SK-N-DZ (cell line): Measurements from ENCODE around the gene BICC1.

ENCODE experiments used
- DNase-seq: peaks from one replicate; pipeline ENCODE4 v3.0.0-alpha.2; 2015; ENCODE audit warnings: low spot score

BICC1 gene

GRCh38 chr10:58742141-58742540 is 229.5 kb downstream of the BICC1 start:
- DNase-seq, result no peak

DNA sequence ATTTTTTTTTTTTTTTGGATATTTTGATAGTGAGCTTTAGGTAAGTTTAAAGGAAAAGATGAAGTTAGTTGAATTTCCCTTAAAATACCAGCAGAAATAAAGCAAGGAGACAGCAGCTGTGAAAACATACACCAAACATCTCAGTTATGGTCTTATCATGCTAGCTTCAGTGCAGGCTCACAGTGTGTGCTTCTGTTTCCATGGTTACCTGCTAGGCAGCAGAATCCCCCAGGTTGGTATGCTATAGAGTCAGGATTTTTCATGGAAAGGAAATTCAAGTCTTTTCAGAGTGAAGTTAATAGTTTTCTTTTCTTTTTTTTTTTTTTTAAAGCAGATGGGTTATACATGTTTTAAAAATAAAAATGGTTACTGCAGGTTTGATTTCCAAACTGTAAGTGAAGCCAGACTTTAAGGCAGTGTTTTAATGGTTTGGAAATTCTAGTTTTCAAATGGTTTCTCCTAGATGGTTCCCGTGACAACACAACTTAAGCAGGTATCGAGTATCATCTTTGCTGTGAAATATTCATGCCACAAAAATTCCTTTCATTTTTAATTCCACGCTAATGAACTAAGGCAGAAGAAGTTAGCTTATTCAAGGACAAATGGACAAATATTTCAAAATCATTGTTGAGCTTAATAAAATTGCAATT is 230.9 kb downstream of the BICC1 start:
- peak; percentile 62 for DNase-seq

- DNase-seq, result no peak
Observed at GRCh38 chr10:58746474-58747185, 234.0 kb downstream of the BICC1 start.

DNA sequence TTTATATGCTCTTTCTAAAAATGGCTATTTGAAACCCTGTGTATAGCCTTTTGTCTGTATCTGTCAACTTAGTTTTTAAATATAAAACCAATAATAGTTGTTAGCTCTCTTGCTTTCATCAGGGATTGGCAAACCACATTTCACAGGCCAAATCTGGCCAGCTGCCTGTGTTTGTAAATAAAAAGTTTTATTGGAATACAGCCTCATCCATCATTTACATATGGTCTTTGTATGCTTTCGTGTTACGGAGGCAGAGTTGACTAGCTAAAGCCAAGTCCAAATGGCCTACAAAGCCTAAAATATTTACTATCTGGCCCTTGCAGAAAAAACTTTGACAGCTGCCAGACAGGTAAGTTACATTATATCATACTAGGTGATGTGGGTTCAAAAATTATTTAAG is 235.0 kb downstream of the BICC1 start:
- DNase-seq, result no peak

DNA sequence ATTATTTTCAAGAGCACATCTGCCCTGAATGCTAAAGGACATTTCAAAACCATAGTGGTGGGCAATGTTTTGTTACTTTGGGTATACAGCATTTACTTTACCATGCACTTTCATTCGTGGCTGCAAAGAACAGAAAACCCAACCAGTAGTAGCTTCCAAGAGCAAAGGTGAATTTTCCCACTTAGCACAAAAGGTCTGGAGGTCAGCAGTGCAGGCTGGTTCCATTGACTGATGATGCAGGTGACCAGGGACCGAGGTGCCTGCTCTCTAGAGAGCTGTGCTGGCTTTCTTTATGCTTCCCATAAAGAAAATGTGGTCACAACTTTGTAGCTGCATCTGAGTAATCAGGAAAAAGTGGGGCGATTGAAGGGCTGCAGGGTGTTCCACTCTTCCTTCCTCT is 240.0 kb downstream of the BICC1 start:
- DNase-seq, result no peak

- no peak for DNase-seq
Observed at GRCh38 chr10:58753425-58753824, 240.8 kb downstream of the BICC1 start.

GRCh38 chr10:58754469-58755339 is 242.0 kb downstream of the BICC1 start:
- no peak for DNase-seq

DNA sequence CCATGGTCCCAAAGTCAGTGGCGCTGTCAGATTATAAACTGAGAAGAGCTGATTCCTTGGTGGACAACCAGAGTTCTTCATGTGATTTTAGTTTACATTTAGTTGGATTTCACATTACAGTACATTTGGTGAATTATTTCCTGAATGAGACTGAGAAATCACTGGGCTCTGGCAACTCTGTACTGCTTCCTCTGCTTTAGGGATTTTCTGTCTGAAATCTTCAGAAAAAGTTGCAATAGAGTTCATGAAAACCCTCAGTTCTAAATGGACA is 242.6 kb downstream of the BICC1 start:
- DNase-seq, result no peak

GRCh38 chr10:58755677-58756076 is 243.0 kb downstream of the BICC1 start:
- DNase-seq, result no peak

GRCh38 chr10:58756130-58756719 is 243.6 kb downstream of the BICC1 start:
- DNase-seq, result no peak

DNA sequence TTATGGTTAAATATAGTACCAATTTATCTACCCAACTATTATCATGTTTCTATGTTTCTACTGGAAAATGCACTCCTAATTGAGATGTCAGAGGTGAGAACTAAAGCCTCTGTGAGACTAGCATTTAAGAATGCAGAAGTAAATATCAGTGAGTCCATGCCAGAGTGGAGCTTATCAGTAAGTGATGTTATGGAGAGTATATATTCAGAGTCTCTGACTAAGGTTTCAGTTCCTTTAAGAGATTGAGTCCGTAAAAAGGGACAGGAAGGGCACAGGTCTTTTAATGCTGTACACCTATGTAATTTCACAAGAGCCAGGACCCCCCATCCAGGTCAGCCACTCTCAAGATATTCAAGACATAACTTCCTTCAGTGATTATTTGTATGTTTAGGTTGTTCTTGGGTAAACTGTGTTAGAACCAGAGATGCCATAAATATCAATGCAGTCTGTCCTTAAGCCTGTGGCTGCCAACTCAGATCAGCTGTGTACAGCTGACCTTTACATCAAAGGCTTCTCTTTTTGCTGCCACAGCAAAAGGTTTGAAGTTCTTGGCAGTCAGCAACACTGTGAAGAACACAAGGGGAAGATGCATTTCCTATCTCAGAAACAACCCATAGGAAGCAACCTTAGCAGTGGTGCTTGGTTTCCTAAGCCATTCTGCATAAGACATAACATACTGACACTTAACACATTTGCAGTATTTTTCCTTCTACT is 244.8 kb downstream of the BICC1 start:
- no peak for DNase-seq

DNA sequence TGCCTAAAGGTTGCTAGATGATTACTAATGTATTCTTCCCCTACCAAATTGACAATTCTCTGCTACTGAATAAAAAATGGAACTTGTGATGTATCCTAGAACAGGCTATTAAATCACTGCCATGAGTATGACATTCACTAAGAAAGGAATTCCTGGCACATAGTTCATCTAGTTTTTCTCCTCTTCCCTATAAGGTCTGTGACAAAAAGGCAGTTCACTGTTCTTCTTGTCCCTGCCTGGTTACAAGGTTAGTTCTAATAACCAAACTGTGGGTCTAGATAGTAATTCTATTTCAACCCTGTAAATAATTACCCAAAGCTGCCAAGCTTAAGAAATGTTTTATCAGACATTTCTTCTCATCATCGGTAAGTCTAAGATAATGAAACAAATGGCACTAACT is 245.6 kb downstream of the BICC1 start:
- DNase-seq, result no peak

GRCh38 chr10:58764087-58764747 is 251.5 kb downstream of the BICC1 start:
- peak; percentile 87 for DNase-seq

GRCh38 chr10:58765910-58766309 is 253.2 kb downstream of the BICC1 start:
- DNase-seq, result no peak

DNA sequence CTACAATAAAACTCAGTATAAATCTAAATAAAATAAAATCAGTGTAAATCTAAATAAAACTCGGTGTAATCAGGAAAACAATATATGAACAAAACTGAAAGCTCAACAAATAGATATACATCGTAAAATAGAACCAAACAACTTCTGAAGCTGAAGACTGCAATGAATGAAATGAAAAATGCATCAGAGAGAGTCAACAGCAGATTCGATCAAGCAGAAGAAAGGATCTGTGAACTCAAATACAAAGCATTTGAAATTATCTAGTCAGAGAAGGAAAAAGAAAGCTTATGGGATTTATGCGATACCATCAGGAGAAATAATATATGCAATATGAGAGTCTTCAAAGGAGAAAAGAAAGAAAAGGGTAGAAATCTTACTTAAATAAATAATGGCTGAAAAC is 255.0 kb downstream of the BICC1 start:
- DNase-seq, result no peak

GRCh38 chr10:58771863-58772262 is 259.2 kb downstream of the BICC1 start:
- DNase-seq, result no peak

DNA sequence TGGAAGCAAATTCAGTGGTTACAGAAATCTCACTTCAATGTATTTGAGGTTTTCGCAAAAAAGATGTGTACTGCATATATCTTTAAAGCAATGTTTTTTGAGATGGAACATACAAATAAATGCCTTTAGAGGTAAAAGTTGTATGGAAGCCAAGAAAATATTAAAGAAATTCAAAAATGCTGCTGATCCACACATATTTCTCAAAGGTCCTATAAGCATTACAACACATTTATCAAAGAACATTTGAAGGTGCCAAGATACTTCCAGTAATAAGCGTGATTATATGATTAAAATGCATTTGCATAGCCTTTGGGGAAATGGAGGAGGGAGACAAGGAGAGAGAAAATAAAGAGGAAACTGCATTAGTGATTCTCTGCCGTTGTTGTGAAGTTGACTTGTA is 260.1 kb downstream of the BICC1 start:
- DNase-seq, result no peak

DNA sequence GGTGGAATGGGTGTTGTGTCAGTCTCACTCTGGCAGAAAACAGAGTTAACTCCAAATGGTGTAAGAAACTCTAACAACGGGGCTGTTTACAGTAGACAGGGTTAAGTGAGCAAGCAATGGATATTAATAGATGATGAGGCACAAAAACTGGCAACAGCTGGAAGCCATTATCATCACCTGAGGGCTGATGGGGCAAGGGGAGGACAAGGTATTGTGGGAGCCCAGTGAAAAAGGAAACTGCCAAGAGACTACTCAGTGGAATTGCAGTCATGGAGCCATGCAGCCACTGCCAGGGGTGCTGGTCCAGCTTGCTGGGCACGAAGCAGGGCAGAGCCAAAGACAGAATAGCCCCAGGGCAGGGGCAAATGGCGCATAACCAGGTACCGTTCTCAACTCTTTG is 260.7 kb downstream of the BICC1 start:
- DNase-seq, result no peak

GRCh38 chr10:58773944-58774343 is 261.3 kb downstream of the BICC1 start:
- no peak for DNase-seq

DNA sequence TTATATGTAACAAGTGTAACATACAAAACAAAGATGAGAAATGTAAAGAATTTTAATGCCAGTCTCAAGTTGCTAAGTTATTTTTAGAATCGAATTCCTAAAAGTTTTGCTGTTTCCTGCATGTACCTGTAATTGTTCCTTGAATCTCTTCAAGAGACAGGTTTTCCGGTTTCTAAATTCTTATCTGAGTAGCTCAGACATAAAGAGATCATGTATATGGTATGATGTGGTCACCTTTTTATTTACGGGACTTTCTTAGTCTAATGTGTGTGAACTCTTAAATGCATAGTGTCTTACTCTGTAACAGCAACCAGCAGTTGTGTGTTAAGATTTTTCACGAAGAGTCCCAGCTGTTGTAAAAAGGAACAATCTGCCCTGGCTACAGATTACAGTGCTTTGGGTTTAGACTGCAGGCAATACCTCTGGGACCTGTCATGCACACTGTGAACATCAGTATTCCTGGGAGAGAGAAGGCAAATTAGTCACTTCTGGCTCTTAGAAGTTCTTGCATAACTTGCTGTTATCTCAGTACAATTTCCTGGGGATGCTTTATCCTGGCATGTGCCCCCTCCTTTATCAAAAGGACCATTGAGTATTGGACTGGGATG is 263.4 kb downstream of the BICC1 start:
- no peak for DNase-seq
